ENCODE measurements around the gene ZNF584. TPM values are rescaled to one million over a fixed set of nuclear protein-coding genes. Genes with fewer than 3 reads are reported as not detected.
A peak's percentile ranks its signal among the peaks of the same experiment; 100 is the strongest.

ZNF584 gene
- total and polyA plus RNA-seq, 2 donors (not counting 1 experiment from before 2014, with no cell fraction given), result 3.0 to 12.3 TPM

GRCh38 chr19:58385891-58386575, 22.4 kb upstream of the ZNF584 start:
- WGBS (ENCODE audit: insufficient coverage), result 14% methylated on average over 34 of the region's 36 CpGs
- Histone ChIP-seq H3K9me3 (ENCODE audit: control extremely low read depth in 1 of 3, control insufficient read depth in 2 of 3, insufficient read depth in 1 of 3, low read length in 2 of 3) (no peaks in the 10 kb centered on the region), H3K27me3 (replicated peaks in 1 of 4; ENCODE audit: control extremely low read depth in 1 of 4, control insufficient read depth in 3 of 4, insufficient read depth in 4 of 4, low read length in 3 of 4) (no peaks in the 10 kb centered on the region), H4K20me1 (ENCODE audit: control insufficient read depth, insufficient read depth, low read length, poor library complexity, severe bottlenecking) (peaks cover 27% of the 10 kb centered on the region), H3K27ac (ENCODE audit: low read length in 2 of 2) (peak overlapping the region; percentile 94 to 95), H3K4me2 (replicated peaks; ENCODE audit: low read depth, low read length, poor library complexity, severe bottlenecking) (peak overlapping the region; percentile 84), H3K79me2 (ENCODE audit: control insufficient read depth, insufficient read depth, low read length) (peaks cover 62% of the 10 kb centered on the region), H2AFZ (ENCODE audit: insufficient read depth, low read depth, low read length, poor library complexity, severe bottlenecking) (peak overlapping the region; percentile 81), H3K4me1 (ENCODE audit: control insufficient read depth in 2 of 2, insufficient read depth in 2 of 2, low read length in 2 of 2) (peaks cover 31 to 38% of the 10 kb centered on the region in 2 donors), H3K9ac (ENCODE audit: low read length) (peak overlapping the region; percentile 69), H3K36me3 (replicated peaks in 1 of 2; ENCODE audit: control extremely low read depth in 1 of 2, control insufficient read depth in 1 of 2, extremely low read depth in 1 of 2, insufficient read depth in 2 of 2, low read length in 1 of 2) (peaks cover 5 to 19% of the 10 kb centered on the region in 2 experiments), H3K4me3 (ENCODE audit: control extremely low read depth in 1 of 5, extremely low read depth in 1 of 5, insufficient read depth in 1 of 5, low read depth in 2 of 5, low read length in 4 of 5) (peak overlapping the region; percentile 71 to 87 (median 76))
- POLR2A ChIA-PET, result interaction anchor here (0.6 to 2.9 kb wide), 4 partner anchors 23 to 841 kb away, joined by 3 to 18 read pairs (median 7); partner anchors contain the start of genes ZBTB45 and ZNF497
- intact Hi-C loops (cut with micrococcal nuclease), result no loop called here
- Mint-ChIP-seq H3K9me3 (ENCODE audit: insufficient read depth) (no peaks in the 10 kb centered on the region), H3K27me3 (no peaks in the 10 kb centered on the region), H3K4me3 (peak overlapping the region; percentile 97), H3K4me1 (peaks cover 48% of the 10 kb centered on the region), H3K27ac (peak overlapping the region; percentile 99)
- DNase-seq (peak; percentile 52), ATAC-seq (ENCODE audit: low read depth) (no peak)
- no peak for TF ChIP-seq EZH2 (IDR thresholded peaks at IDR 0.05; ENCODE audit: borderline replicate concordance, insufficient read depth, low read depth, low read length, poor library complexity, severe bottlenecking)
- TF ChIP-seq CTCF (IDR thresholded peaks at IDR 0.05), result no peak
- CTCF ChIA-PET, result interaction anchor here (1.1 kb wide), 1 partner anchor 23 kb away, joined by 3 read pairs; the partner anchor contains the start of gene ZNF584

Measured in B cell (primary cell).